Thoracic aorta (tissue), 2 donors: ENCODE data around the gene ZNF646. TPM values are rescaled to one million over a fixed set of nuclear protein-coding genes. Genes with fewer than 3 reads are reported as not detected.

ENCODE experiments used
- ATAC-seq: fragments of 150-250 bp; one replicate; pipeline ENCODE4 v1.8.0; 2017; ENCODE audit warnings: low read depth; ENCODE audit not compliant: insufficient number of reproducible peaks, low FRiP score
- DNase-seq: peaks from one replicate; pipeline ENCODE4 v3.0.0-alpha.2; 2020; ENCODE audit warnings: low spot score
- H3K27ac ChIP-seq, 2 donors: fragments of 200-600 bp; sonication (generic); 1 replicate in 1 of 2; 2 replicates in 1 of 2; pipeline ENCODE4 v1.5.1; 2016; ENCODE audit warnings: mild to moderate bottlenecking in 2 of 2, moderate library complexity in 2 of 2
- H3K27me3 ChIP-seq: fragments of 200-600 bp; sonication (generic); replicated peaks from 2 replicates; pipeline ENCODE4 v1.6.0; 2016; ENCODE audit warnings: mild to moderate bottlenecking; ENCODE audit not compliant: insufficient read depth
- H3K36me3 ChIP-seq: fragments of 200-600 bp; sonication (generic); one replicate; pipeline ENCODE4 v1.5.1; 2016
- H3K4me1 ChIP-seq, 2 donors: fragments of 200-600 bp; sonication (generic); 1 replicate in 1 of 2; 2 replicates in 1 of 2; pipeline versions ENCODE4 v1.5.1 to v1.6.0; 2016; ENCODE audit warnings: low read depth in 2 of 2, mild to moderate bottlenecking in 1 of 2; ENCODE audit not compliant: control insufficient read depth in 1 of 2
- H3K4me3 ChIP-seq: fragments of 200-600 bp; sonication (generic); 2 replicates; pipeline ENCODE4 v1.5.1; 2016; ENCODE audit warnings: mild to moderate bottlenecking
- H3K9me3 ChIP-seq: fragments of 200-600 bp; sonication (generic); 2 replicates; pipeline ENCODE4 v1.5.1; 2016
- total RNA-seq, 2 donors: library from RNA; depleted of rRNA; stranded (reverse); fragments of >200 nt; gene quantifications; one replicate each; pipeline versions ENCODE4 v1.1.0 to v1.2.3, GENCODE V29; 2016
- TF ChIP-seq, protein P1 (sequence below): fragments of 200-600 bp; sonication (generic); IDR thresholded peaks from one replicate; pipeline ENCODE4 v1.5.1; 2019; ENCODE audit warnings: antibody characterized with exemption

Gene ZNF646
- total RNA-seq, 2 donors from 2014 or later: 10.2 to 17.9 TPM

DNA sequence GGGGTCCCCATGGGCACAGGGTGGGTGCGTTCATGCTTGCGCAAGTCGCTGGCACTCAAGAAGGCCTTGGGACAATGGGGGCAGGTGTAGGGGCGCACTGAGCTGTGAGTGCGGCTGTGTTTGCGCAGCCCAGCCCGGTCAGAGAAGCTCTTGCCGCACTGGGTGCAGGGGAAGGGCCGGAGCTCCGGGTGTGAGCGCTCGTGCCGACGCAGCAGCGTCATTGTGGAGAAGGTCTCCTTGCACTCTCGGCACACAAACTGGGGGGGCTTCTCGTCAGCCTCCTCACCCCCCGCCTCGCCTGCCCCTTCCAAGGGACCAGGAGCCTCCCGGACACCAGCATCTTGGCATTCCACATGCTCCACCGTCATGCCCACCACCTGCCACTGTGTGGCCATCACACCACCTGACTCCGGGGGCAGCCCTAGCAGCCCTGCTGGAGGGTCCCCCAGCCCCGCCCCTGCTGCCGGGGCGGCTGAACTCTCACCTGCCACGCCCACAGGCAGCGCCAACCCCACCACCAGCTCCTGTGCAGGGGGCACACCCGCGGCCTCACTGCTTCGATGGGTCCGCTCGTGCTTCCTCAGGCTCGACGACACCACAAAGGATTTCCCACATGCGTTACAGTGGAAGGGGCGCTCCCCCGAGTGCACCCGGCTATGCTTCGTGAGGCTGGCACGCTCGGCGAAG, 13.0 kb upstream of the ZNF646 start:
- peaks cover 27% of the 10 kb centered on the region for H3K36me3 ChIP-seq

DNA sequence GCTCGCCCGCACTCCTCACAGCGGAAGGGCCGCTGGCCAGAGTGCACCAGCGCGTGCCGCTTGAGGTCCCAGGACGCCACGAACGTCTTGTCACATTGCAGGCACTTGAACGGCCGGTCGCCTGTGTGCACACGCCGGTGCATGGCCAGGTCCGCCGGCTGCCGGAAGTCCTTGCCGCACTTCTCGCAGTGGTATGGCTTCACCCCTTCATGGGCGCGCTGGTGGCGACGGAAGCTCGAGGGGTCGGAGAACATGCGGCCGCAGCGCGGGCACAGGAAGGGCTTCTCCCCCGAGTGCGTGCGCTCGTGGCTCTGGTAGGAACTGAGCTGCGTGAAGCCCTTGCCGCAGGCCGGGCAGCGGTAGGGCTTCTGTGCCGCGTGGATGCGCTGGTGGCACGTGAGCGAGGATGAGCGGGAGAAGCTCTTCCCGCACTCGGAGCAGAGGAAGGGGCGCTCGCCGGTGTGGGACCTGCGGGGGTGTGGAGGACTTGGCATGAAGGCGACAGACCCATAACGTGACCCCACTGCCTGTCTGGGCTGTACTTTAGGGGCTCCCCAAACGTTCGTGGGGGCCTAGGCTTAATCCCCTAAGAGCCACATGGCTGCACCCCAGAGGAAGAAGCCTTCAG, 12.3 kb upstream of the ZNF646 start:
- Histone ChIP-seq H3K27ac (no peak overlapping the region), H3K9me3 (no peaks in the 10 kb centered on the region), H3K4me3 (no peak overlapping the region), H3K4me1 (peaks cover 3 to 12% of the 10 kb centered on the region in 2 donors), H3K27me3 (no peaks in the 10 kb centered on the region), H3K36me3 (peaks cover 27% of the 10 kb centered on the region)
- TF ChIP-seq, protein P1, sequence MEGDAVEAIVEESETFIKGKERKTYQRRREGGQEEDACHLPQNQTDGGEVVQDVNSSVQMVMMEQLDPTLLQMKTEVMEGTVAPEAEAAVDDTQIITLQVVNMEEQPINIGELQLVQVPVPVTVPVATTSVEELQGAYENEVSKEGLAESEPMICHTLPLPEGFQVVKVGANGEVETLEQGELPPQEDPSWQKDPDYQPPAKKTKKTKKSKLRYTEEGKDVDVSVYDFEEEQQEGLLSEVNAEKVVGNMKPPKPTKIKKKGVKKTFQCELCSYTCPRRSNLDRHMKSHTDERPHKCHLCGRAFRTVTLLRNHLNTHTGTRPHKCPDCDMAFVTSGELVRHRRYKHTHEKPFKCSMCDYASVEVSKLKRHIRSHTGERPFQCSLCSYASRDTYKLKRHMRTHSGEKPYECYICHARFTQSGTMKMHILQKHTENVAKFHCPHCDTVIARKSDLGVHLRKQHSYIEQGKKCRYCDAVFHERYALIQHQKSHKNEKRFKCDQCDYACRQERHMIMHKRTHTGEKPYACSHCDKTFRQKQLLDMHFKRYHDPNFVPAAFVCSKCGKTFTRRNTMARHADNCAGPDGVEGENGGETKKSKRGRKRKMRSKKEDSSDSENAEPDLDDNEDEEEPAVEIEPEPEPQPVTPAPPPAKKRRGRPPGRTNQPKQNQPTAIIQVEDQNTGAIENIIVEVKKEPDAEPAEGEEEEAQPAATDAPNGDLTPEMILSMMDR: no peak
- DNase-seq (no peak), ATAC-seq (no peak)

More for the DNA sequence above, 13.0 kb upstream of the ZNF646 start:
- H3K27ac ChIP-seq: no peak overlapping the region
- no peak overlapping the region for H3K4me3 ChIP-seq
- DNase-seq (no peak), ATAC-seq (no peak)
- no peaks in the 10 kb centered on the region for H3K9me3 ChIP-seq
- H3K4me1 ChIP-seq: peaks cover 3 to 12% of the 10 kb centered on the region in 2 donors
- H3K27me3 ChIP-seq: no peaks in the 10 kb centered on the region
- TF ChIP-seq, protein P1: no peak

DNA sequence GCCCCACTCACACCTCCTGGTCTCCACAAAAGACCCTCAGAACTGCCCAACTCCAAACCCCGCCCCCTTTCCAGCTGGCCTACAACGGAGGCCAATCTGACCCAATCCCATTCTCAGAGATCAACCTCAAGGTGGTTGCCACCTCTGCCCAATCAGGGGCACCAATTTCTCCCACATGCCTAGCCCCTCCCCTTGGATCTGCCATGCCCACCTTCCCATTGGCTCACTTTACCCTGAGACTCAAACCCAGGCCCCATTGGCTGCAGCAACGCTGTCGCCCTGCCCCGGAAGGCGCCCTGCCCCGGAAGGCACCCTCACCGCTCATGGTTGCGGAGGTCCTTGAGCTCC, 10.8 kb upstream of the ZNF646 start:
- TF ChIP-seq, protein P1: no peak
- H3K4me1 ChIP-seq: peaks cover 3 to 12% of the 10 kb centered on the region in 2 donors
- DNase-seq (no peak), ATAC-seq (no peak)
- H3K4me3 ChIP-seq: no peak overlapping the region
- H3K27ac ChIP-seq: no peak overlapping the region
- H3K27me3 ChIP-seq: no peaks in the 10 kb centered on the region
- no peaks in the 10 kb centered on the region for H3K9me3 ChIP-seq
- H3K36me3 ChIP-seq: peaks cover 27% of the 10 kb centered on the region

DNA sequence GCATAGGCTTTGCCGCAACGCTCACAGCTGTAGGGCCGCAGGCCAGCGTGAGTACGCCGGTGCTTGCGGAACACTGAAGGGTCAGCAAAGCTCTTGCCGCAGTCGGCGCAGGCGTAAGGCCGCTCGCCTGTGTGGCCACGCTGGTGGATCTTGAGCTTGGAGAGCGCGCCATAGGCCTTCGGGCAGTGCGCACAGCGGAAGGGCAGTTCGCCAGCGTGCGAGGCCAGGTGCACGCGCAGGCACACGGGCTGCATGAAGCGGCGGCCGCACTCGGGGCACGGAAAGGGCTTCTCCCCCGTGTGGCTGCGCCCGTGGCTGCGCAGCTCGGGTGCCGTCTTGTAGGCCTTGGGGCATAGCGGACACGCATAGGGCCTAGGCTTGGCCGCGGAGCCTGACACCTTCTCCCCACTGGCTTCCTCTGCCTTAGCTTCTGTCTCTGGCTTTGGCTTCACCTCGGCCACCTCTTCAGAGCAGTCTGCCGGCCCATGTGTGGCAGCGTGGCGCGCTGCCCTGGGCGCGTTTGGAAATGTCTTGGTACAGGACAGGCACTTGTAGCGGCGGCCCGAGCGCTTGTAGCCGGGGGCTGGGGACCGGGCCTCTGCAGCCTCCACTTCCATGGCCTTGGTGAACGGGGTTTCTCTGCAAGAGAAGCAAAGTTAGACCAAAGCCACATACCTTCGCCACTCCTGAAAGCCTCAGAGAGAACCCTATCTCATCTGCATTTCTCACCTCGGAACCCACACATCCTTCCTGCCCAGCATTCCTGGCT, 10.2 kb upstream of the ZNF646 start:
- Histone ChIP-seq H3K36me3 (peaks cover 27% of the 10 kb centered on the region), H3K27me3 (no peaks in the 10 kb centered on the region), H3K27ac (peak overlapping the region in 1 of 2 donors; percentile 49), H3K4me1 (peaks cover 3 to 12% of the 10 kb centered on the region in 2 donors), H3K9me3 (no peaks in the 10 kb centered on the region), H3K4me3 (peak overlapping the region; percentile 19)
- TF ChIP-seq, protein P1: no peak
- DNase-seq (no peak), ATAC-seq (no peak)

DNA sequence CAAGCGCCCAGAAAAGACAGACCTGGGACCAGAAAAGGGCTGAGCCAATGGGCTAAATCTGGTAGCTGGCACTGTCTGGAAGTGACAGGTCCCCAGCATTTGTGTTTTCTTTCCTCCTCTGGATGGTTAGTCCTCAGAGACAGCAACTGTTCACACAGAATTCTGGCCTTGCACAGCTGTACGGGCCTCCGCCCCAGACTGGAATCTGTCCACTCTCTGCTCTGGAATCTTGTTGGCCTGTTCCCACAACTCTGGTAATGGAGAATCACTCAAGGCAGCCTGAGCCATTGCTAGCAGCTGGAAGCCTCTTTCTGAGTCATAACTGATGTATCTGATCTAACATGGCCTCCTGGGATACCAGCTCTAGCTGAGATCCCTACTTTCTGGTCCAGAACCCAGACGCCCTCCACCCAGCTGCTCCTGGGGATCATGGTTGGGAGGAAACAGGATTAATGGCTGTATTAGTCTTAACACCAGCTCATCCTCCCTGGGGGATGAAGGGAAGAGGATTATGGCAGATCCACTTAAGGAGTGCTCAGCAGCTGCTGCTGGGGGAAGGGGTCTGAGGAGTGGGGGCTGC, 9.2 kb upstream of the ZNF646 start:
- Histone ChIP-seq H3K27me3 (no peaks in the 10 kb centered on the region), H3K4me1 (peaks cover 3 to 12% of the 10 kb centered on the region in 2 donors), H3K27ac (peak overlapping the region in 1 of 2 donors; percentile 49), H3K36me3 (peaks cover 27% of the 10 kb centered on the region), H3K4me3 (peak overlapping the region; percentile 19), H3K9me3 (no peaks in the 10 kb centered on the region)
- no peak for ATAC-seq
- TF ChIP-seq, protein P1: no peak
- no peak for DNase-seq
